NCI-H345 treated with DMSO at 0.1 percent for 48 hours (cell line): Measurements from ENCODE around the gene CR1L.
A peak's percentile ranks its signal among the peaks of the same experiment; 100 is the strongest.
"Not testable (repeated sequence)": the region's sequence is repeated elsewhere in the genome, so short reads cannot be mapped to it uniquely, and the experiment has no call there.

Experiments
- DNase-seq: peaks from one replicate; lab custom pipeline; 2025; ENCODE audit not compliant: unreplicated experiment; lab: John Stamatoyannopoulos, UW

The CR1L gene

DNA sequence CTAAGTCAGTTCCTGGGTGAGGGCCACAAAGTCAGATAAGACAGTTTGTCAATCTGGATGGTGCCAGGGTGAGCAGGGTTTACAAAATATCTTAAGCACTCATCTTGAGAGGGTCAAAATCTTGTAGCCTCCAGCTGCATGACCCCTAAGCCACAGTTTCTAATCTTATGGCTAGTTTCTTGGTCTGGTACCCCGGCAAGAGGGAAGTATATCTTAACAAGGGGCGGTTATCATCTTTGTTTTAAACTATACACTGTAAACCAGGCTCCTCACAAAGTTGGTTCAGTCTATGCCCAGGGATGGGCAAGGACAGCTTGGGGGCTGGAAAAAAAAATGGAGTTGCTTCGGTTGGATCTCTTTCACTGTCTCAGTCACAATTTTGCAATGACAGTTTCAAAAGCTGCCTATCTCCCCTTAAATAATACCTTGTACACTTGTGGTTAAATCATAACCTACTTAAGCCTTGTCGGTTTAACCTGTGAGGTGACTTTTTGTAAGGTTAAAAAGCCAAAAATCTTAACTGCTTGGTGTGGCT, 99.1 kb downstream of the CR1L start:
- no peak for DNase-seq

DNA sequence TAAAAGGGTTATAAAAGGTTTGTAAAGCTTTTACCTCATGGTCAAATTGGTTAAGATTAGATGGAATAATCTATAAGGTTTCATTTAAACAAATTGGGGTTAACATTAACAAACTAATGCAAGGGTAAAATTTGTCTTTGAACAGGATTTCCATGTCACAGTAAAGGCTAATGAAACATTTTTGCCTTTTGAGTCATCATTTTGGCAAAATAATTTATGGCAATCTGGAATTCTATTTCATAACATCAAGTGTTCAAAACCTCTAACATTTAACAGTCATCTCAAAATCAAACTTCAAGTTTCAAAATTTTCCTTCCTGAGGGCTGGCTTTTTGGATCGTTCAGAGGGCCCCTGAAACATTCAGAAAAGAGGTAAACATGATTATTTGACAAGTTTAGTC, 100.4 kb downstream of the CR1L start:
- no peak for DNase-seq

DNA sequence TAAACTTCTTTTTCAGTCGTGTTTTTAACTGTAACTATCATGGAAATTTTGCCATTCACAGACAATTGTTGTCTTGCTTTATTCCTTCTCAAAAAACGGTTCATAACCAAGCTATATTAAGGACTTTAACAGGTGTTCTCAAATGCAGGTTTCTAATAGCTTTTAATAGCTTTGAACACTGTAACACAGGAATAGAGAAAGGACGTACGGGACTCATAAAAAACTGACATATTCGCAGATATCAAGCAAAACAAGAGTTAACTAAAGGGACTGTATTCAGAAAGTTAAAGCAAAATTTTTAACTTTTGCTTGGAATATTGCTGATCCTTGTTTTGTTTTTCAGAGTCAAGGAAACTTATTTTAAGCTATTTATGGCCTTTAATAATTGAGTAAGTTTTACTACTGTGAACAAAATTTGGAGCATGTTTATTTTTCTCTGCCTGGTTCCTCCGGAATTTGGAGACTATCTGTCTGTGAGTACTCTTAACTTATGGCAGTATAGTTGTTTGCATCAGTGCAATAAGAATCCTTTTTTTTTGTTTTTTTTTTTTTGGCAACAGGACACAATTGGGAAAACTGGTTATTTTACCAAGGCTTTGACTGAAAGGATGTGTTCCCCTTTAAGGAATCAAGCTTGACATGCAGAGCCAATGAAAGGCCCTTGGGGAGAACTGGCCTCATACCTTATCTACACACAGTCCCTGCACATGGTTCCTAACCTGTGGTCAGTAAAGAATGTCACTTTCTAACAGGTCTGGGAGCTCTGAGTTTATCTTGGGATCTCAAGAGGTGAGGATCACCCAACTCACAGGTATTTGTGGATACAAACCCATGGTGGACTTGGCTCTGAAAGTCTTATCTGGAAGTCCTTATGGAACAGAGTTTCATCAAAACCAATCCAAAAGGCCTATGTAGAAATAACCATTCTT, 101.2 kb downstream of the CR1L start:
- no peak for DNase-seq

DNA sequence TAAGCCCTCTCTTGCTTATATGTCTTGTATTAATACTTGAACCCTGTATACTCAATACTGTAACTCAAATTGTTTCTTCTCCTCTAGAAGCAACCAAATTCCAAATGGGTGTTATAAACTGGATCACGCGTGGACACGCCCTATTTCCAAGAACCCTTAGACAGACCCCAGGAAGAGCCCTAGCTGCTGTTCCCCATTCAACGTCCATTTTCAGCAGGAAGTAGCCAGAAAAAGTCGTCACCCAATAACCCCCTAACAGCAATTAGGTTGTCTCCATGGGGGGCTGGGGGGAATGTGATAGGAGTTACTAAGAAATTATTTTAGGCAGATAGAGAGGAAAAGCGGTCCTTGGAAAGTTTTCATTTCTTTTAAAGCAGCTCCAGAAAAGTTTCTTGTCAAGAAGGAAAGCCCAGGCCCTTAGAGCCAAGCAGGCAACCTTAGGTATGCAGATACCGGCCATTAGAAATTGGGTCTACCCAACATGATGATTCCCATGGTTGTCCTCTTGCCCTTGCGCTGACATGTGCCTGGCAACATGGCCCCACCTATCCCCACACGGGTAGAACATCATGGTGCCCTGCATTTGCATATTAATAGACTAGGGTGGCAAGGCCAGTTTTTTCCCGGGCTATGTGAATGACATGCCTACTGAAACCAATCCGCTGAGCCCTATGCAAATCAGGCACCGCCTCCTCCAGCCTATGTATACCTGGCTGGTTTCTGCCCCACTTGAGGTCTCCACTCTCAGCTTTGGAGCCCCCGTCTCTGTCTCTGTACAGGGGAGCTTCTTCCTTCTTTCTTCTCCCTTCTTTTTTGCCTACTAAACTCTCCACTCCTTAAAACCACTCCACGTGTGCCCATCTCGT, 102.9 kb downstream of the CR1L start:
- DNase-seq, result no peak

DNA sequence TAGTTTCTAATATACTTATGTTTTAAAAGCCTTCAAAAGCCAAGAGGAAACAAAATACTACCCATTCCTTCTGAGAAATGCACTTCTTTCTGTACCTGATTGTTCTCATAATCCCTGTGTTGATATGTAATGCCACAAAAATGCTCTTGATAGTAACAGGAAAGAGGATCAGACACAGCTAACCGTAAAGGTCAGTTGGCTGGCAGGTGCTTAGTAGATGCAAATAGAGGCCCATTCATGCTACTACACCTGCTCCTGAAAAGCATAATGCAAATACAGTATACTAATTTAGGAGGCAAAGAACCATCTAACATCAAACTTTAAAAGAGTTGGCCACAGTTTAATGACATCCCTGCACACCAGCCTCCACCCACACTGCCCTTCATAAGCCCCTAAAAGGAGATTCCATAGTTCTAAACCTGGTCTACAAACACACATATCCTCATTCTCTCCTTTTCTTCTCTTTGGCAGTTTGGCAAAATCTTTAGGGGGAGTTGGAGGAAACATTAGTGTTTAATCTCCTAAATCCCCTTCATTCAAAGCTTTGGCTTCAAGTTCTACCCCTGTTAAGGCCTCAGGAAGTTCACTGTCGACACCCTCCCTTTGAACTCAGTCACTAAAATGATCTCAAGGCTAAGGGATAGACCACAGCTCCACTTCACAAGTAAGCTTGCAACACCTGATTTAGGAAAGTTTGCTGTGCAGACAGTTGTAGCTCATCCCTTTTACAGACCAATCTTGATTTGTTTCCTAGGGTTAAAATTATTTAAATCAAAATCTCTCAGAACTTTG, 104.0 kb downstream of the CR1L start:
- peak; percentile 7 for DNase-seq

DNA sequence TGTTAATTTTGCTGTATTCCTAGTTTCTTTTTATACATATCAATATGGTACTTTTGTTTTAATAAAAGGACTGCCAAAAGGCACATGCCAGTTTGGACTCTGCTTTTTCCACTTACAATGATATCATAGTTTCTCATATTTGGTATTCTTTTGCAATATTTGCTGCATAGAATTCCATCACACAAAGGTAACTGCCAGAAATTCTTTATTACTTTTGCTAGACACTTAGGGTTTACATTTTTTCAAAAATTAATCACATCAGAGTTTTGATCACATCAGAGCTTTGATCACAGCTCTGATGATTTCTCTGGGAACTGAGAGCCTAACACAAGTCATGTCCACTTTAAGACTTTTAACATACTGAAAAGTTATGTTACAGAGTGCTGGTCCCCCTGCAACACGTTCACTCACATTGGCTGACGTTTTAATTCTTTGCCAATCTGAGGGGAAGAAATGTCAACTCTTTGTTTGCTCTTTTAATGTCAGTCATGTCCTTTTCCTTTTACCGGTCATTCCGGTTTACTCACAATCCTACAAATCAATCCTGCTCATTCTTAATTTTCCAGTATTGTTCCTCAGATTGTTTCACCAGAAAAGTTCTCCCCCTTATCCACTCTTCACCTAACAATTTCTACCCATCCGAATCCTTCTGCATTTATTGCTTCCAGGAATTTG, 105.8 kb downstream of the CR1L start:
- no peak for DNase-seq

DNA sequence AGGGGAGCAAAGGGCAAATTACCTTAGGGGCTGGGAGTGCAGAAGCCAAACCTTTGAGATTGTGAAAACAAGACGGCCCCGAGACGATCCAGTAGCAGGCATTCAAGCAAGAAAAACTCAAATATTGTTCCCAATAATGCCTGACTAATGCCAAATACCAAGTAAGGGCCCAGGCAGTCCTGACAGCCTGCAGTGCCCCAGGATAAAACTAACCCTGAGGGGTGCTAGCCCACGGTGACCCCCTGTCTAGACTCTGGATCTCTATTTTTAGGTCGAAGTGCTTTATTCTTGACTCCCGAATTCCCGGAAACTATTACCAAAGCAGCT, 106.5 kb downstream of the CR1L start:
- not testable (repeated sequence) for DNase-seq

DNA sequence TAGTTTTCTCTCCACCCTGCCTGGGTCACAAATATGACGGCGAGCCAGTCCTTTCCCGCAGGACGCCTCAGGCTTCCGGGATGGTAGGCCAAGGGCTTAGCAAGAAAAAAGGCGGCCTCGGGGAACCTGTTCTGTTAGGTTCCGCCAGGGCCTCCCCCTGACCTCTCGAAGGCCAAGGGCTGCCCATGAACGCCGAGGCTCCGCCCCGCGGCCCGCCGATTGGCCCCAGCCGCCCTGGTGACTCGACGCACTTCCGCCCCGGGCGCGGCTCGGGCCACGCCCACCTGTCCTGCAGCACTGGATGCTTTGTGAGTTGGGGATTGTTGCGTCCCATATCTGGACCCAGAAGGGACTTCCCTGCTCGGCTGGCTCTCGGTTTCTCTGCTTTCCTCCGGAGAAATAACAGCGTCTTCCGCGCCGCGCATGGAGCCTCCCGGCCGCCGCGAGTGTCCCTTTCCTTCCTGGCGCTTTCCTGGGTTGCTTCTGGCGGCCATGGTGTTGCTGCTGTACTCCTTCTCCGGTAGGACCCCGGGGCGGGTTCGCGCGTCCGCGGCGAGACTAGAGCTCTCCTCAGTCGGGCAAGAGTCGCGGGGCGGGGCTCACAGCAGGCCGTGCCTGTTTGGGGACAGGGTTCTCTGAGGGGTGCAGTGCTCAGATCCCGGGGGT, 107.0 kb downstream of the CR1L start, which contains the start of gene CD46:
Gene CD46 (plus strand): TSS at position 265 of the 666 bp plus-strand sequence. CDS start 159 bp downstream, at position 424.
- peak; percentile 93 for DNase-seq

DNA sequence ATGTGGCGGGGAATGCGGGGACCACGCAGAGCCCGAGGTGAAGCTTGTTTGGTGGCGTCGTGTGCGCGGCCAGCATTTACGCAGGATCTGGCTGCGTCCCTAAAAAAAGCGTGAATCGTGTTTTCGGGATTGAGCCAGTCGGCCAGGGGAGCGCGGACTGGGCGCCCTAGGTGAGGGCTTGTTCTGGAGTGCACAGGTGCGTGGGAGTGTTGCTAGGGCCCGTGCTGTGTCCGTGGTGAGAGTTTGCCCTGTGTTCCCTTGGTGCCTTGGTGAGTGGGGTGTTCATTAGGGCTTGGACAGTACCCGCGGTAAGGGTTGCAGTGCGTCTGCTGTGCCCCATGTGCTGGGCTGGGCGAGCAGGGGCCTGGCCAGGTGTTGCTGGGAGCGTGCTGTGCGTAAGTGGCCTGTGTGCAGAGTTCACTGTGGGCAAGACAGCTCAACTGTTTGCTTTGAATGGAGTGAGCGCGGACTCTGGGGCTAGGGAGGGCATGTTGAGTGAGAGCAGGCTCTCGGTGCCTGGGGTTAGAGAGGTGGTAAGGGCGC, 107.6 kb downstream of the CR1L start:
- peak; percentile 15 for DNase-seq

DNA sequence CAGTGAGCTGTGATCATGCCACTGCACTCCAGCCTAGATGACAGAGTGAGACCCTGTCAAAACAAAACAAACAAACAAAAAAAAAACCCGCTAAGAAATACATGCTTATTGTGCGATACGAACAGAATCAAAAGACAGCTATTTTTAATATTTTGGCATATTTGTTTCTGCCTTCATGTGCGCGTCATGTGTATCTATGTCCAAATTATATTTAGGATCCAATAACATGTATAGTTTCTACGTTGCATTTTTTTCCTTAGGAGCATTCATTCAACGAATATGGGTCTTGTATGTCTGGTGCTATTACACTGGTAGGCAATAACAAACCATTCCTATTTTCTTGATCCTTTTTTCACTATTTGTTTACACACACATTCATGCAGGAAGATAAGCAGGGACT, 108.7 kb downstream of the CR1L start:
- no peak for DNase-seq

DNA sequence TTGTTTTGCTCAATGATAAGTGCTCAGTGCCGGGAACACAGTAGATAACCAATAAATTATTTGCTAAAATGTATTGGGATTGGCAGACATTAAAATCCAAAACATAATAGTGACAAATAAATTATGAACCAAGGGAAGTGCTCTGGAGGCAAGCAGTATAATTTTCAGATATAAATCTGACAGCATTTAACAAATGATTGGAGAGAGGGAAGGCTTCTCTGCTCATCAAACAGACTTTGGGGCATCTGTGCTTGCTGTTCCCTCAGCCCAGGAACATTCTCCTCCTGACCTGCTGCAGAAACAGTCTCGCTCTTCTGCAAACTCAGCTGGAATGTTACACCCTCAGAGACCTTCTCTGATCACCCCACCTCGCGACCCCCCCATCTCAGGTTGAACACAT, 109.1 kb downstream of the CR1L start:
- no peak for DNase-seq

DNA sequence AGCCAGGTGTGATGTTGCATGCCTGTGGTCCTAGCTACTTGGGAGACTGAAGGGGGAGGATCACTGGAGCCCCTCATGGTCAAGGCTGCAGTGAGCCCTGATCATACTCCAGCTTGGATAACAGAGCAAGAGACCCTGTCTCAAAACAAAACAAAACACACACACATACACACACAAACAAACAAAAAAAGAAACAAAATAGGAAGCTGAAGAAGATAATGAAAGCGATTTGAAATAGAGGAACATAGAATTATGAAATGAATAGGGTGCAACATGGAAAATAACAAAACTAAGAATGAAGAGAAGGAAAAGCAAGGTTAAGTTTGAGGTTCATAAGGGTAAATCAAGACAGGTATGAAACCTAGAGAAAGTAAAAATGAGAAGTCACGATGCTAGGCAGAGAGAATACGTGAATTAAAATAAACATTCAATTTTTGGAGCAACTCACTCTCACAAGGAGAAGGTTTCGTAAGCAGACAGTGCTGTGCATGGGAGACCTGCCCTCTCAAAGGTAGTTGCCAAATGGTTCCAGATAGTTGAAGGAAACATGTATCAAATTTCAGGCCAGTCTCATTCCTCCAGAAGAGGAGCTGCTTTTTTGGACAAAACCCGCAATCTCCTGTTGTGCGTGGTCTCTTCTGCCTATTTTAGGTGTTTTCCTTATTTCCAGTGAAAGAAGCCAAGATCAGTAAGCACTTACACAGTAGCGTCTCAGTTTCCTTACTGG, 110.2 kb downstream of the CR1L start:
- no peak for DNase-seq

DNA sequence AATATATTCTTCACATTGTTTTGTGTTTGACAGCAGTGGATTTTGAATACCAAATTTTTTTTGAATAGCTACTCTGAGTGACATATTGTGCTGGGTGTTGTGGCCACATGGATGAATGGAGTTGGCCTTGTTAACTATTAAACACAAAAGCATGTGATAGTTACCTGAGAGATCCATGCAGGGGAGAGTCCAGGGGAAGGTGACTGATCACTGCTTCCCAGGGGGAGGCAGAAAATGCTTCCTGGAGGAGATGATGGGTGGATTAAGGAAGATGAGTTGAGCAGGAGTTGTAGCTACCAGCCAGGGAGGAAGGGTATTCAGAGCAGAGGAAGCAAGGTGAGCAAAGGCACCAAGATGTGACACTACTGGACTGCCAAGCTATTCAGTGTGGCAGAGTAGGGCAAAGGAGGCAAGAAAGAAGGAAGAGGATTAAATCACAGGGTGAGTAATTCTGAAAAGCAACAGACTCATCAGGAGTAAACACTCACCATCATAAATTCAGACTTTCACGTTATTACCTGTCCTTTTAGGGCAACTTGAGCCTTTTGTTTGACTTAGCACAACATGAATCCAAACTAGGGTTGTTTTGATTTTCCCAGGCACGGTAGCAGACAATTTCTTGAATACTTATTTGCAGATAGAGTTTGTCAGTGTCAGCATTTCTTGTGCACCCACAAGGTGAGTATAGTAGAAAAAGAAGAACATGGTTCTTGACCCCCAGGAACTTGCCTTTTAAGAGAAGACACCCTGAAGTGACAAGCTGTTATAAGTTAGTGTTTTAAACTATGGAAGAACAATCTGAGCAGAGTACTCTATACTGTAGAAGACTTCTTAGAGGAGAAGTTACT, 111.1 kb downstream of the CR1L start:
- no peak for DNase-seq

DNA sequence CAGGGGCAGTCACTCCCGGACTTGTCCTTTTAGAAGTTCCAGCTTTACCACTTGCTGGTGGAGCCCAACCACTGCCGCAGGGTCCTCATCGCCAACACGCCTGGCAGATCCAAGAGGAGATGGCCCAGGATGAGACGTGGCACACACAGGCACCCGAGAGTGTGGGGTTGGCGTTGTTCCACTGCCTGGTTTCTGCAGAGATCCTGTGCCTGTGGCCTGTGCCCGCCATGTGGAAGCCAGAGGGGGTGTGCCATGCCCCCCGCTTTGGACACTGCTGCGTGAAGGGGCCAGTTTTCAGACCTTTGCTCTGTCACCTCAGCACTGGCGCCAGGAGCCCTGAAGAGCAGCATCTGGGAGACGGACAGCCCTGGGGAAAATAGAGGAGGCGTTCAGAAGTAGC, 117.7 kb downstream of the CR1L start:
- no peak for DNase-seq

DNA sequence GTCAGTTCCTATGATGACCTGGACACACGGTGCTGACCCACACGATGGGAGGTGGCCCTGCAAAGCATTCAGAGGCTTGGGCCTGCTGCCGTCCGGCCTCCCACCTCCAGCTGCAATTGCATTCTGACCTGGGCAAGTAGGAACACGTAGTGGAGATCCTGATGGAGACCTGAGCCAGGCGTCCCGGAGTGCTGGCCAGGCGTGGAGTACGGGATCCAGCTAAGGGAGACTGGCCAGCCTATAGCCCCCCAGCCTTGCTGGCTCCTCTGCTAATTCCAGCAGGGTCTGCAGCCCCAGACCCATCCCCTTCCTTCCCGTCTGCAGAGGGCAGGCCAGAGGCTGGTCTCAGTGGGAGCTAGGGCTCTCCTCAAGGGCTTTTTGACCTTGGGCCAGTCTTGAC, 118.2 kb downstream of the CR1L start:
- no peak for DNase-seq

DNA sequence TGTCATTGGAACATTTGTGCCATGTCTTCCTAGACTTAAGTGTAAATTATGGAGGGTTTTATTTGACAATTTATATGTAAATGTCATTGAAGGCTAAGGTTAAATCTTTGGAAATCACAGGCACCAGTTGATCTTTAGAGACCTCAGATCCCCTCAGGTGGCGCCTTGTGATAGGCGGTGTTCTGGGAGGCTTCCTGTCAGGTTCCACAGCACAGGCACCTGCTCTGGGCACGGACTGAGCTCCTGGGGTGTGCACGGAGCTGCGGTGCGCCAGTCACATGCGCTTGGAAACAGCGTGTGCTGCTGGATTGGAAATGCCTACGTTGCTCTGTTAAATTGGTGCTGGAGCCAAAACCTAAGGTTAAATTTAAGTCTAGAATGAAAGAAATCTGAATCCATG, 119.0 kb downstream of the CR1L start:
- no peak for DNase-seq

DNA sequence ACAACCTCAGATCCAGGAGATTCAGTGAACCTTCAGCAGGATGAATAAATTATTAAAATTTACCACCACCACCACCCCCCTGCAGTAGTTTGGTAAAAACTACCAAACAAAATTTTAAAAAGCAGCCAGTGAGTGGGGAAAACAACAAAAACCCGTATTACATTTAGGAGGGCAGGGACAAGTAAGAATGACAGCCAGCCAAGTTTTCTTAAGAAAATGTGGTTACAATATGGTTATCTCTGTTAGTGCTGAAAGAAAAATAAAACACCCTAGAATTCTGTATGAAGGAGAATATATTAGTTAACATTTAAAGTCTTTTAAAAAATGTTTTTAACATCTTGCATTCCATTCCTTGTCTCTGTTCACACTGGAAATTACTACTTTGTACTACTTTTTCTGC, 121.6 kb downstream of the CR1L start:
- DNase-seq, result no peak

DNA sequence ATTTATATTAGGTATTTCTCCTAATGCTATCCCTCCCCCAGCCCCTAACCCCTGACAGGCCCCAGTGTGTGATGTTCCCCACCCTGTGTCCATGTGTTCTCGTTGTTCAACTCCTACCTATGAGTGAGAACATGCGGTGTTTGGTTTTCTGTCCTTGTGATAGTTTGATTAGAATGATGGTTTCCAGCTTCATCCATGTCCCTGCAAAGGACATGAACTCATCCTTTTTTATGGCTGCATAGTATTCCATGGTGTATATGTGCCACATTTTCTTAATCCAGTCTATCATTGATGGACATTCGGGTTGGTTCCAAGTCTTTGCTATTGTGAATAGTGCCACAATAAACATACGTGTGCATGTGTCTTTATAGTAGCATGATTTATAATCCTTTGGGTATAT, 125.6 kb downstream of the CR1L start:
- DNase-seq, result not testable (repeated sequence)
